IMR-90 (cell line): ENCODE results near the gene RABIF. TPM values are rescaled to one million over a fixed set of nuclear protein-coding genes. Genes with fewer than 3 reads are reported as not detected.

Experiments
- ATAC-seq: fragments of 200-7000 bp; cut with Tn5 transposase; 2 replicates; pipeline ENCODE4 v1.9.1; 2020; ENCODE audit warnings: low read depth, mild to moderate bottlenecking, moderate library complexity
- BruUV-seq: library from RNA; stranded (reverse); fragments of 400-500 nt; replicated peaks from 2 replicates; lab custom pipeline; 2021; lab: Mats Ljungman, UMichigan
- CTCF ChIA-PET: fragments of 300-600 bp; formaldehyde crosslinking; extraction: SDS; loops from one replicate; lab custom pipeline; 2021; ENCODE audit warnings: antibody characterized with exemption; lab: Yijun Ruan, JAX
- POLR2A ChIA-PET: fragments of 300-600 bp; sonication (Branson Sonifier 250); formaldehyde crosslinking; loops from one replicate; lab custom pipeline; 2022; ENCODE audit warnings: antibody characterized with exemption; ENCODE audit not compliant: unreplicated experiment; lab: Charles Lee
- DNase-seq: peaks from one replicate; pipeline ENCODE4 v3.0.0; 2013
- H2AFZ ChIP-seq: replicated peaks from 2 replicates; pipeline ENCODE3; 2013; ENCODE audit warnings: low read length, mild to moderate bottlenecking; ENCODE audit not compliant: poor library complexity
- H2AK5ac ChIP-seq: 2 replicates; pipeline ENCODE4 v1.6.1; 2013; ENCODE audit warnings: low read depth, low read length, inconsistent platforms
- H2AK9ac ChIP-seq: replicated peaks from 2 replicates; pipeline ENCODE3; 2013; ENCODE audit warnings: mild to moderate bottlenecking, low read depth, low read length, moderate library complexity; ENCODE audit not compliant: poor library complexity
- H2BK120ac ChIP-seq: 2 replicates; pipeline ENCODE4 v1.6.1; 2013; ENCODE audit warnings: low read depth, low read length, inconsistent platforms
- H2BK15ac ChIP-seq: 3 replicates; pipeline ENCODE4 v1.6.1; 2013; ENCODE audit warnings: low read depth, low read length, inconsistent platforms
- H2BK20ac ChIP-seq: 2 replicates; pipeline ENCODE4 v1.6.1; 2013; ENCODE audit warnings: low read depth, mild to moderate bottlenecking, inconsistent platforms, low read length, moderate library complexity
- H2BK5ac ChIP-seq: 2 replicates; pipeline ENCODE4 v1.6.1; 2013; ENCODE audit warnings: mild to moderate bottlenecking, low read depth, low read length, inconsistent platforms; ENCODE audit not compliant: poor library complexity, severe bottlenecking
- H3K14ac ChIP-seq: replicated peaks from 2 replicates; pipeline ENCODE4 v1.6.1; 2013; ENCODE audit warnings: low read depth, low read length, inconsistent platforms
- H3K18ac ChIP-seq: 2 replicates; pipeline ENCODE4 v1.6.1; 2013; ENCODE audit warnings: low read depth, low read length, control low read depth
- H3K23ac ChIP-seq: 2 replicates; pipeline ENCODE4 v1.6.1; 2013; ENCODE audit warnings: low read depth, low read length, inconsistent platforms
- H3K27ac ChIP-seq: 2 replicates; pipeline ENCODE4 v1.5.1; 2013; ENCODE audit warnings: mild to moderate bottlenecking, control low read depth, low read length; ENCODE audit not compliant: insufficient read depth
- H3K27me3 ChIP-seq: 2 replicates; pipeline ENCODE4 v1.6.1; 2013; ENCODE audit warnings: low read length; ENCODE audit not compliant: control insufficient read depth, insufficient read depth
- H3K36me3 ChIP-seq: 2 replicates; pipeline ENCODE4 v1.6.1; 2013; ENCODE audit warnings: low read length, mixed read lengths; ENCODE audit not compliant: control insufficient read depth, insufficient read depth
- H3K4ac ChIP-seq: 2 replicates; pipeline ENCODE4 v1.6.1; 2013; ENCODE audit warnings: low read depth, low read length, inconsistent platforms
- H3K4me1 ChIP-seq: 2 replicates; pipeline ENCODE4 v1.6.1; 2013; ENCODE audit warnings: low read length, mixed read lengths; ENCODE audit not compliant: control insufficient read depth, insufficient read depth
- H3K4me2 ChIP-seq: 2 replicates; pipeline ENCODE4 v1.6.1; 2013; ENCODE audit warnings: low read depth, mild to moderate bottlenecking, control low read depth, low read length, moderate library complexity
- H3K4me3 ChIP-seq: 2 replicates; pipeline ENCODE4 v1.5.1; 2013; ENCODE audit warnings: low read depth, mild to moderate bottlenecking, control low read depth, low read length, moderate library complexity; ENCODE audit not compliant: insufficient read depth
- H3K56ac ChIP-seq: 2 replicates; pipeline ENCODE4 v1.6.1; 2013; ENCODE audit warnings: low read length, inconsistent platforms; ENCODE audit not compliant: insufficient read depth; ENCODE audit errors: extremely low read depth
- H3K79me1 ChIP-seq, 2 experiments: 2 replicates each; pipeline ENCODE4 v1.6.1; 2013; ENCODE audit warnings: low read length in 2 of 2, inconsistent platforms in 1 of 2, low read depth in 1 of 2
- H3K9ac ChIP-seq: 2 replicates; pipeline ENCODE4 v1.6.1; 2013; ENCODE audit warnings: low read depth, low read length, control low read depth
- H3K9me1 ChIP-seq: 2 replicates; pipeline ENCODE4 v1.6.1; 2013; ENCODE audit warnings: low read length, inconsistent platforms; ENCODE audit not compliant: insufficient read depth
- H3K9me3 ChIP-seq: 2 replicates; pipeline ENCODE4 v1.6.1; 2013; ENCODE audit warnings: low read length; ENCODE audit not compliant: control insufficient read depth, insufficient read depth
- H4K20me1 ChIP-seq: 2 replicates; pipeline ENCODE4 v1.6.1; 2013; ENCODE audit warnings: low read length, inconsistent platforms; ENCODE audit not compliant: insufficient read depth
- H4K5ac ChIP-seq: 2 replicates; pipeline ENCODE4 v1.6.1; 2013; ENCODE audit warnings: mild to moderate bottlenecking, low read depth, low read length, control low read depth
- H4K8ac ChIP-seq, 2 experiments: 2 replicates each; pipeline ENCODE4 v1.6.1; 2013; ENCODE audit warnings: low read depth in 2 of 2, low read length in 2 of 2, control low read depth in 1 of 2, inconsistent platforms in 1 of 2
- H4K91ac ChIP-seq: 2 replicates; pipeline ENCODE4 v1.6.1; 2013; ENCODE audit warnings: low read depth, low read length, inconsistent platforms; ENCODE audit not compliant: insufficient read depth
- BHLHE40 ChIP-seq: fragments of 150-350 bp; IDR thresholded peaks from 2 replicates; pipeline ENCODE4 v1.6.1; 2016; ENCODE audit warnings: mild to moderate bottlenecking, low read depth, low read length
- WGBS, 2 experiments: methylation state at CpG; one replicate each; pipeline versions ENCODE4 v1.1.5 to v1.1.7; 2013; ENCODE audit warnings: missing lambda C conversion rate in 2 of 2; ENCODE audit not compliant: insufficient read length in 1 of 2; ENCODE audit errors: extremely low coverage in 2 of 2; 5-methylcytosine and 5-hydroxymethylcytosine counted together
- dilution Hi-C: fragments of 300-500 bp; cut with HindIII; formaldehyde crosslinking; loops from one replicate; pipeline ENCODE4 v1.14.3; 2018; ENCODE audit warnings: low sequenced_read_pairs; ENCODE audit not compliant: unreplicated experiment
- in situ Hi-C: fragments of 300-500 bp; cut with MboI; formaldehyde crosslinking; loops from 3 replicates; pipeline ENCODE4 v1.14.3; 2019; ENCODE audit warnings: low sequenced_read_pairs, inconsistent platforms, mixed read lengths
- intact Hi-C: fragments of 100-400 bp; cut with micrococcal nuclease; formaldehyde crosslinking; loops from 2 replicates; pipeline ENCODE4 v1.10.0; 2022
- polyA plus RNA-seq, 3 experiments: library from polyadenylated mRNA; depleted of rRNA; stranded (reverse); fragments of >200 nt; gene quantifications; 2 replicates each; pipeline ENCODE4 v1.2.3, GENCODE V29; 2012; ENCODE audit warnings: low replicate concordance in 1 of 3
- total RNA-seq: library from RNA; depleted of rRNA; stranded (reverse); fragments of >200 nt; gene quantifications from 2 replicates; pipeline ENCODE4 v1.2.3, GENCODE V29; 2012

RABIF gene
- total and polyA plus RNA-seq, 2 of the 4 experiments (the other 2 are of a cell fraction), result 4.8 to 7.9 TPM

- H3K9me1 ChIP-seq, result 0 out of 2 replicates have a peak, but pooled peaks cover 4% of the 10 kb centered on the region
- TF ChIP-seq BHLHE40, result no peak
- H3K14ac ChIP-seq, result no peak overlapping the region
- no peaks in the 10 kb centered on the region for H3K79me1 ChIP-seq
- ChIA-PET POLR2A (no interaction called here), CTCF (no interaction called here)
- in situ Hi-C loops, result no loop called here
- no peak overlapping the region for H4K91ac ChIP-seq
- H2AK5ac ChIP-seq, result no peak overlapping the region
- dilution Hi-C loops, result no loop called here
- H4K20me1 ChIP-seq, result no peaks in the 10 kb centered on the region
- no peak overlapping the region for H2BK120ac ChIP-seq
- no peak overlapping the region for H3K9ac ChIP-seq
- H2BK5ac ChIP-seq, result no peak overlapping the region
- H3K23ac ChIP-seq, result no peak overlapping the region
- no TSS peak for BruUV-seq
- no peak overlapping the region for H2BK20ac ChIP-seq
- H3K36me3 ChIP-seq, result no peaks in the 10 kb centered on the region
- H3K56ac ChIP-seq, result no peak overlapping the region
- intact Hi-C loops, result no loop called here
- no peak overlapping the region for H3K18ac ChIP-seq
- no peak overlapping the region for H3K4ac ChIP-seq
- no CpG with 5 or more reads among the region's 2 CpGs for WGBS, 2 experiments
- H3K4me1 ChIP-seq, result no peaks in the 10 kb centered on the region
- no peaks in the 10 kb centered on the region for H3K9me3 ChIP-seq
- no peak overlapping the region for H2BK15ac ChIP-seq
- no peak overlapping the region for H3K4me2 ChIP-seq
- DNase-seq (no peak), ATAC-seq (no peak)
- H2AFZ ChIP-seq, result no peak overlapping the region
- no peak overlapping the region for H3K27ac ChIP-seq
- H2AK9ac ChIP-seq, result no peak overlapping the region
- no peak overlapping the region for H4K5ac ChIP-seq
- H3K4me3 ChIP-seq, result no peak overlapping the region
- H4K8ac ChIP-seq, result no peak overlapping the region
- no peaks in the 10 kb centered on the region for H3K27me3 ChIP-seq
Measured at GRCh38 chr1:202856014-202856413, 32.9 kb downstream of the RABIF start.
